Thyroid gland (tissue), 4 donors: ENCODE measurements around the gene GSPT1. TPM values are rescaled to one million over a fixed set of nuclear protein-coding genes. Genes with fewer than 3 reads are reported as not detected.

ENCODE experiments used
- DNase-seq, 2 donors: peaks; one replicate each; pipeline ENCODE4 v3.0.0-alpha.2; 2019
- H3K27ac ChIP-seq, 3 donors: fragments of 200-600 bp; sonication (generic); 1 replicate in 2 of 3; 2 replicates in 1 of 3; pipeline ENCODE4 v1.5.1; 2016 to 2019; ENCODE audit warnings: mild to moderate bottlenecking in 1 of 3, moderate library complexity in 1 of 3
- H3K27me3 ChIP-seq: fragments of 200-600 bp; sonication (generic); one replicate; pipeline ENCODE4 v1.5.1; 2019
- H3K36me3 ChIP-seq, 2 donors: fragments of 200-600 bp; sonication (generic); one replicate each; pipeline ENCODE4 v1.5.1; 2016 to 2019
- H3K4me1 ChIP-seq, 2 donors: fragments of 200-600 bp; sonication (generic); one replicate each; pipeline ENCODE4 v1.5.1; 2017 to 2019
- H3K4me3 ChIP-seq, 3 donors: fragments of 200-600 bp; sonication (generic); replicated peaks in 1 of 3; 1 replicate in 2 of 3; 2 replicates in 1 of 3; pipeline ENCODE4 v1.5.1; 2016; ENCODE audit warnings: mild to moderate bottlenecking in 1 of 3
- H3K9me3 ChIP-seq: fragments of 200-600 bp; sonication (generic); one replicate; pipeline ENCODE4 v1.5.1; 2017
- CTCF ChIP-seq, 6 experiments: fragments of 200-600 bp in 3 of 6; fragments of 450-650 bp in 3 of 6; sonication (generic) in 3 of 6; IDR thresholded peaks; one replicate each; pipeline ENCODE4 v1.5.1; 2016 to 2019; ENCODE audit warnings: antibody characterized with exemption in 6 of 6, mild to moderate bottlenecking in 2 of 6, inconsistent platforms in 1 of 6, moderate library complexity in 1 of 6
- POLR2A ChIP-seq, 2 donors: fragments of 450-650 bp; IDR thresholded peaks; one replicate each; pipeline ENCODE4 v1.6.1; 2017; ENCODE audit warnings: antibody characterized with exemption in 2 of 2, mild to moderate bottlenecking in 2 of 2, moderate library complexity in 1 of 2
- WGBS, 2 donors: methylation state at CpG; one replicate each; pipeline ENCODE4 v1.1.5; 2017; 5-methylcytosine and 5-hydroxymethylcytosine counted together
- intact Hi-C: fragments of 100-400 bp; cut with DNase I; formaldehyde crosslinking; loops from one replicate; pipeline ENCODE4 v1.15.1; 2023
- total RNA-seq, 4 donors: library from RNA; depleted of rRNA; stranded (reverse); fragments of >200 nt; gene quantifications; one replicate each; pipeline ENCODE4 v1.2.3, GENCODE V29; 2016

GSPT1 gene
- total RNA-seq, 4 donors from 2014 or later, result 71.9 to 106 (median 86.6) TPM

GRCh38 chr16:11884035-11884434 is 31.7 kb downstream of the GSPT1 start:
- intact Hi-C loops, result no loop called here
- Histone ChIP-seq H3K9me3 (no peaks in the 10 kb centered on the region), H3K27me3 (no peaks in the 10 kb centered on the region), H3K27ac (no peak overlapping the region), H3K4me3 (no peak overlapping the region), H3K4me1 (no peaks in the 10 kb centered on the region), H3K36me3 (peaks cover 71% of the 10 kb centered on the region in 2 donors)
- WGBS, 2 donors, result 98 to 99% methylated on average over 5 of the region's 5 CpGs
- no peak for TF ChIP-seq CTCF (IDR thresholded peaks at IDR 0.05)
- no peak for TF ChIP-seq POLR2A (IDR thresholded peaks at IDR 0.05)
- DNase-seq, result no peak

- Histone ChIP-seq H3K27me3 (no peaks in the 10 kb centered on the region), H3K9me3 (no peaks in the 10 kb centered on the region), H3K4me3 (no peak overlapping the region), H3K27ac (no peak overlapping the region), H3K4me1 (no peaks in the 10 kb centered on the region), H3K36me3 (peaks cover 69 to 71% of the 10 kb centered on the region in 2 donors)
- 93 to 96% methylated on average over 5 of the region's 5 CpGs for WGBS, 2 donors
- no peak for DNase-seq
- no peak for TF ChIP-seq CTCF (IDR thresholded peaks at IDR 0.05)
- no peak for TF ChIP-seq POLR2A (IDR thresholded peaks at IDR 0.05)
- intact Hi-C loops, result no loop called here
Observed at GRCh38 chr16:11880007-11880406, 35.7 kb downstream of the GSPT1 start.

DNA sequence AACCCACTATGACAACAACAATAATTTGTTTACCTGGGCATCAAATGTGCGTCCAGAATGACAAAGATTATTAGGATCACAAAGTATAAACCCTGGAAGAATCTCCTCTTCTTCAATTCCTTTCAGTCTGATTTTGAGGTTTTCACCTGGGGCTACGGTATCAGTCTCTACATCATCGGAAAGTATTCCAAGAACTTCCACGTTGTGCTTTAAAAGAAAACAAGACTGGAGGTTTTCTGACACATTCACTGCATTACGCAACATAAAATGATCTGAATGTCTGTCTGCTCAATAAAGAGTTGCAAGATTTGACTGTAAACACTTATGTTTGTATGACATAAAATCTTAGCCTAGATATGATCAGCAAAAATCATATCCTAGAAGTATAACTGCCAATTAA is 38.4 kb downstream of the GSPT1 start:
- peaks cover 53 to 67% of the 10 kb centered on the region in 2 donors for H3K36me3 ChIP-seq
- TF ChIP-seq POLR2A (IDR thresholded peaks at IDR 0.05) (no peak), CTCF (IDR thresholded peaks at IDR 0.05) (no peak)
- intact Hi-C loops, result no loop called here
- H3K9me3 ChIP-seq, result no peaks in the 10 kb centered on the region
- no peaks in the 10 kb centered on the region for H3K27me3 ChIP-seq
- DNase-seq, result no peak
- no peak overlapping the region for H3K4me3 ChIP-seq
- 88% methylated on average over 5 of the region's 5 CpGs for WGBS, 2 donors
- H3K4me1 ChIP-seq, result no peaks in the 10 kb centered on the region
- H3K27ac ChIP-seq, result no peak overlapping the region

- H3K27me3 ChIP-seq, result no peaks in the 10 kb centered on the region
- H3K9me3 ChIP-seq, result no peaks in the 10 kb centered on the region
- no peak overlapping the region for H3K4me3 ChIP-seq
- H3K36me3 ChIP-seq, result peaks cover 45 to 61% of the 10 kb centered on the region in 2 donors
- TF ChIP-seq CTCF (IDR thresholded peaks at IDR 0.05) (no peak), POLR2A (IDR thresholded peaks at IDR 0.05) (no peak)
- no peak overlapping the region for H3K27ac ChIP-seq
- 87 to 93% methylated on average over 12 of the region's 12 CpGs for WGBS, 2 donors
- peaks cover 0 to 2% of the 10 kb centered on the region in 2 donors for H3K4me1 ChIP-seq
- intact Hi-C loops, result no loop called here
- no peak for DNase-seq
Observed at GRCh38 chr16:11876306-11876705, 39.5 kb downstream of the GSPT1 start.

GRCh38 chr16:11875721-11876120 is 40.0 kb downstream of the GSPT1 start:
- Histone ChIP-seq H3K36me3 (peaks cover 39 to 56% of the 10 kb centered on the region in 2 donors), H3K9me3 (no peaks in the 10 kb centered on the region), H3K27me3 (no peaks in the 10 kb centered on the region), H3K4me1 (peaks cover 0 to 7% of the 10 kb centered on the region in 2 donors), H3K4me3 (no peak overlapping the region), H3K27ac (no peak overlapping the region)
- intact Hi-C loops, result no loop called here
- TF ChIP-seq CTCF (IDR thresholded peaks at IDR 0.05) (no peak), POLR2A (IDR thresholded peaks at IDR 0.05) (no peak)
- WGBS, 2 donors, result 89 to 92% methylated on average over 5 of the region's 5 CpGs
- DNase-seq, result no peak
